GM12878 (cell line): ENCODE results near the gene RAB44. TPM values are rescaled to one million over a fixed set of nuclear protein-coding genes. Genes with fewer than 3 reads are reported as not detected.

ENCODE experiments used
- ATAC-seq: fragments of 200-7000 bp; cut with Tn5 transposase; 3 replicates; pipeline ENCODE4 v1.9.1; 2020; ENCODE audit warnings: mild to moderate bottlenecking, moderate library complexity
- BruUV-seq: library from RNA; stranded (reverse); fragments of 400-500 nt; replicated peaks from 2 replicates; lab custom pipeline; 2021; lab: Mats Ljungman, UMichigan
- CTCF ChIA-PET: fragments of 300-600 bp; sonication (Branson Sonifier 250); formaldehyde crosslinking; extraction: SDS; loops from one replicate; lab custom pipeline; 2021; ENCODE audit warnings: inconsistent platforms; lab: Yijun Ruan, JAX
- POLR2A ChIA-PET: fragments of 350-600 bp; formaldehyde crosslinking; extraction: SDS; loops from one replicate; lab custom pipeline; 2021; ENCODE audit warnings: inconsistent platforms; lab: Charles Lee
- RAD21 ChIA-PET: fragments of 300-600 bp; sonication (Branson Sonifier 250); formaldehyde crosslinking; loops from one replicate; lab custom pipeline; 2023; ENCODE audit warnings: antibody characterized with exemption; ENCODE audit not compliant: unreplicated experiment; lab: Charles Lee
- SMC1A ChIA-PET: fragments of 300-600 bp; sonication (Branson Sonifier 250); formaldehyde crosslinking; loops from one replicate; lab custom pipeline; 2023; ENCODE audit not compliant: unreplicated experiment, uncharacterized antibody; lab: Charles Lee
- DNase-seq: peaks from one replicate; pipeline ENCODE4 v3.0.0-alpha.2; 2011; ENCODE audit warnings: low read depth, low spot score
- FAIRE-seq: peaks from 3 replicates; lab custom pipeline; 2011; peaks lifted over from hg19 to GRCh38; lab: Jason Lieb, UNC
- H2AFZ ChIP-seq: 2 replicates; pipeline ENCODE4 v1.6.0; 2011; ENCODE audit warnings: low read depth, low read length, control low read depth; ENCODE audit not compliant: control insufficient read depth
- H3K27ac ChIP-seq: 2 replicates; pipeline ENCODE4 v1.5.1; 2011; ENCODE audit warnings: control low read depth; ENCODE audit not compliant: control insufficient read depth, insufficient read depth
- H3K27me3 ChIP-seq, 2 experiments: replicated peaks in 1 of 2; 2 replicates each; pipeline versions ENCODE4 v1.6.0 to v1.6.1; 2011; ENCODE audit warnings: low read length in 1 of 2; ENCODE audit not compliant: control insufficient read depth in 2 of 2, insufficient read depth in 2 of 2
- H3K36me3 ChIP-seq, 2 experiments: 2 replicates each; pipeline ENCODE4 v1.5.1; 2011; ENCODE audit warnings: low read length in 1 of 2; ENCODE audit not compliant: control insufficient read depth in 2 of 2, insufficient read depth in 2 of 2
- H3K4me1 ChIP-seq: 2 replicates; pipeline ENCODE4 v1.6.1; 2011; ENCODE audit warnings: mild to moderate bottlenecking, low read length, moderate library complexity, mixed read lengths; ENCODE audit not compliant: control insufficient read depth, insufficient read depth
- H3K4me2 ChIP-seq: 2 replicates; pipeline ENCODE4 v1.6.0; 2011; ENCODE audit warnings: control low read depth; ENCODE audit not compliant: control insufficient read depth, insufficient read depth
- H3K4me3 ChIP-seq: fragments of 200-600 bp; sonication (generic); 2 replicates; pipeline ENCODE4 v1.5.1; 2016
- H3K79me2 ChIP-seq: 2 replicates; pipeline ENCODE4 v1.6.0; 2011; ENCODE audit warnings: low read length; ENCODE audit not compliant: control insufficient read depth, insufficient read depth
- H3K9ac ChIP-seq: 2 replicates; pipeline ENCODE4 v1.8.0; 2011; ENCODE audit warnings: low read length, control low read depth, mixed read lengths; ENCODE audit not compliant: control insufficient read depth, insufficient read depth
- H3K9me3 ChIP-seq: replicated peaks from 3 replicates; pipeline ENCODE4 v1.5.1; 2011; ENCODE audit warnings: mild to moderate bottlenecking, low read length; ENCODE audit not compliant: control insufficient read depth, insufficient read depth
- H4K20me1 ChIP-seq: 2 replicates; pipeline ENCODE4 v1.6.0; 2011; ENCODE audit not compliant: control insufficient read depth, insufficient read depth
- CBX3 ChIP-seq: fragments of 200-600 bp; sonication (generic); IDR thresholded peaks from 2 replicates; pipeline ENCODE4 v1.6.1; 2016; ENCODE audit warnings: low read depth, borderline replicate concordance
- JUNB ChIP-seq: IDR thresholded peaks from 2 replicates; pipeline ENCODE4 v1.6.1; 2016; ENCODE audit warnings: antibody characterized with exemption, mild to moderate bottlenecking
- PAX8 ChIP-seq: fragments of 450-650 bp; IDR thresholded peaks from 2 replicates; pipeline ENCODE4 v1.6.1; 2017; ENCODE audit warnings: mild to moderate bottlenecking, moderate library complexity
- ZNF274 ChIP-seq: IDR thresholded peaks from one replicate; pipeline ENCODE4 v1.8.0; 2011; ENCODE audit not compliant: insufficient read length, insufficient read depth
- ZNF687 ChIP-seq: fragments of 450-650 bp; IDR thresholded peaks from 2 replicates; pipeline ENCODE4 v1.6.1; 2017; ENCODE audit warnings: mild to moderate bottlenecking, moderate library complexity
- WGBS: methylation state at CpG from one replicate; pipeline ENCODE4 v1.1.6; 2016; ENCODE audit warnings: low lambda C conversion rate; ENCODE audit not compliant: insufficient replicate concordance, insufficient coverage; ENCODE audit errors: missing lambda C conversion rate; 5-methylcytosine and 5-hydroxymethylcytosine counted together
- in situ Hi-C: fragments of 300-500 bp; cut with MboI; formaldehyde crosslinking; loops from 9 replicates; pipeline ENCODE4 v1.14.3; 2018; ENCODE audit warnings: mixed read lengths
- intact Hi-C: fragments of 100-400 bp; cut with micrococcal nuclease; formaldehyde crosslinking; loops from one replicate; pipeline ENCODE4 v1.14.2; 2022; ENCODE audit not compliant: unreplicated experiment
- polyA plus RNA-seq, 11 experiments: library from polyadenylated mRNA; depleted of rRNA in 4 of 11; unstranded in 6 of 11; stranded (reverse) in 5 of 11; fragments of >200 nt; fragmentation: Nextera tagmentation in 4 of 11; fragmentation: Illumina TruSeq in 1 of 11; extraction: Ambion mirVana in 4 of 11; extraction: Trizol in 1 of 11; gene quantifications; 1 replicate in 1 of 11; 2 replicates in 10 of 11; pipeline versions ENCODE4 v1.2.1 to v1.2.3, GENCODE V29; 2011 to 2016; ENCODE audit warnings: inconsistent platforms in 2 of 11, missing spikeins in 2 of 11, low read depth in 1 of 11
- total RNA-seq, 4 experiments: library from RNA; depleted of rRNA in 3 of 4; stranded (reverse); fragments of >200 nt in 3 of 4; fragmentation: Illumina TruSeq in 1 of 4; extraction: Trizol in 1 of 4; gene quantifications; 2 replicates each; pipeline versions ENCODE4 v1.2.1 to v1.2.3, GENCODE V29; 2013 to 2021
- TF ChIP-seq, protein P1 (sequence below): fragments of 450-650 bp; IDR thresholded peaks from 2 replicates; pipeline ENCODE4 v1.6.1; 2018; ENCODE audit warnings: borderline replicate concordance, mild to moderate bottlenecking; ENCODE audit not compliant: partially characterized antibody

The RAB44 gene
- total and polyA plus RNA-seq, 10 of the 15 experiments (the other 5 are each of a cell fraction or from before 2014, with no cell fraction given) = 0.01 to 0.08 (median 0.05) TPM; not detected in 2

DNA sequence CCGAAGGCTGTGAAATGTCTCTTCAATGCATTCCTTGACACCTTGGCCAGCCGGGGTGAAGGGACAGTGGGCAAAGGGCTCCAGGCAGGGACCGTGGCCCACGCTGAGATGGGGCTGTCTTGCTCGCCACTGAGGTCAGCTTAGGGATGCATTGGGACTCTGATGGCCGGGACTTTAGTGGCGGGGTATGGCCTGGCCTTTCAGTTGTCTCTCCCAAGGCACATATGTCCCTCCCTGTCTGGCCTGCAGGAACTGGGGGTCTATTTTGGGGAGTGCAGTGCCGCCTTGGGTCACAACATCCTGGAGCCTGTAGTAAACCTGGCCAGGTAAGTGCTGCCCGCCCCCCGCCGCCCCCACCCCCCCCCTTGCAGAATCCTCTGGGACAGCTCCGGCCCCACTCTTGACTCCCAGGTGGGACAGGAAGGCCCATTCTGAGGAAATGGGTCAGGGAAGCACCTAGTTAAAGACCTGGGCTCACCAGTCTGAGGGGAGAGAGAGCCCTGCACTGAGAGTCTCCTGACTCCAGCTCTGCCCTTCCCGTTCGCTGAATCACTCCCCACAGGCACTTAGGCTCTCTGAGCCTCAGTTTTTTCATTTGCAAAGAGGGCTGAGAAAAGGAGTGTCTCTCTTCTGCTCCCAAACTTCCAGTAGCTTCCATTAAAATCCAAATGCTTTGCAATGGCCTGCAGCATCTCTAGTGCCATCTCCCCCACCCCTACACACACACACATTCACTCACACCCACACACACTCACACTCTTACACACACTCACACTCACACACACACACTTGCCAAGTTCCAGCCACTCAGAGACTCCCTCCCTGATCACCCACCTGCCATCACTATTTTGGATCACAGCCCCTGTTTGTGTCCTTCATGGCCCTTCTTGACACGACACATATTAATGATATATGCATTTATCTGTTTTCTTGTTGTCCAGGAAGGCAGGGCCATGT, 33.1 kb downstream of the RAB44 start:
- Histone ChIP-seq H3K27ac (no peak overlapping the region), H3K4me3 (no peak overlapping the region), H2AFZ (no peak overlapping the region), H3K4me2 (no peak overlapping the region), H3K9ac (no peak overlapping the region), H3K79me2 (no peaks in the 10 kb centered on the region), H3K9me3 (no peaks in the 10 kb centered on the region), H4K20me1 (no peaks in the 10 kb centered on the region), H3K4me1 (peaks cover 19% of the 10 kb centered on the region), H3K27me3 (no peaks in the 10 kb centered on the region), H3K36me3 (no peaks in the 10 kb centered on the region)
- TF ChIP-seq ZNF274 (no peak), JUNB (no peak), CBX3 (no peak), ZNF687 (no peak), PAX8 (no peak)
- TF ChIP-seq, protein P1, sequence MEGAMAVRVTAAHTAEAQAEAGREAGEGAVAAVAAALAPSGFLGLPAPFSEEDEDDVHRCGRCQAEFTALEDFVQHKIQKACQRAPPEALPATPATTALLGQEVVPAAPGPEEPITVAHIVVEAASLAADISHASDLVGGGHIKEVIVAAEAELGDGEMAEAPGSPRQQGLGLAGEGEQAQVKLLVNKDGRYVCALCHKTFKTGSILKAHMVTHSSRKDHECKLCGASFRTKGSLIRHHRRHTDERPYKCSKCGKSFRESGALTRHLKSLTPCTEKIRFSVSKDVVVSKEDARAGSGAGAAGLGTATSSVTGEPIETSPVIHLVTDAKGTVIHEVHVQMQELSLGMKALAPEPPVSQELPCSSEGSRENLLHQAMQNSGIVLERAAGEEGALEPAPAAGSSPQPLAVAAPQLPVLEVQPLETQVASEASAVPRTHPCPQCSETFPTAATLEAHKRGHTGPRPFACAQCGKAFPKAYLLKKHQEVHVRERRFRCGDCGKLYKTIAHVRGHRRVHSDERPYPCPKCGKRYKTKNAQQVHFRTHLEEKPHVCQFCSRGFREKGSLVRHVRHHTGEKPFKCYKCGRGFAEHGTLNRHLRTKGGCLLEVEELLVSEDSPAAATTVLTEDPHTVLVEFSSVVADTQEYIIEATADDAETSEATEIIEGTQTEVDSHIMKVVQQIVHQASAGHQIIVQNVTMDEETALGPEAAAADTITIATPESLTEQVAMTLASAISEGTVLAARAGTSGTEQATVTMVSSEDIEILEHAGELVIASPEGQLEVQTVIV = no peak
- ChIA-PET RAD21 (interaction anchor here (5.1 kb wide), 1 partner anchor 23 kb away, joined by 22 read pairs; no protein-coding TSS in a partner anchor), SMC1A (interaction anchor here (0.7 to 3.4 kb wide), 5 partner anchors 21 to 115 kb away, joined by 3 to 9 read pairs (median 3); no protein-coding TSS in a partner anchor), POLR2A (interaction anchor here (0.7 kb wide), 1 partner anchor 68 kb away, joined by 3 read pairs; no protein-coding TSS in a partner anchor), CTCF (interaction anchor here (2.6 to 8.1 kb wide), 2 partner anchors 28 to 115 kb away, joined by 8 to 61 read pairs; no protein-coding TSS in a partner anchor)
- in situ Hi-C loops (no loop called here), intact Hi-C loops (no loop called here)
- FAIRE-seq (no peak), DNase-seq (no peak), ATAC-seq (no peak)
- WGBS = 90% methylated on average over 14 of the region's 15 CpGs
- BruUV-seq = no TSS peak
